A549 (cell line): ENCODE data around the gene RNF17. TPM values are rescaled to one million over a fixed set of nuclear protein-coding genes. Genes with fewer than 3 reads are reported as not detected.

ENCODE experiments used
- ATAC-seq, 2 experiments: fragments of 200-7000 bp in 1 of 2; fragments of >200 bp in 1 of 2; cut with Nextera tagmentation in 1 of 2; cut with Tn5 transposase in 1 of 2; 3 replicates each; pipeline versions ENCODE4 v1.8.0 to v1.9.1; 2018 to 2020; ENCODE audit warnings: mild to moderate bottlenecking in 1 of 2, moderate library complexity in 1 of 2
- CTCF ChIA-PET: fragments of 300-600 bp; sonication (Branson Sonifier 250); formaldehyde crosslinking; extraction: SDS; loops from one replicate; lab custom pipeline; 2021; ENCODE audit warnings: antibody characterized with exemption, inconsistent platforms; lab: Yijun Ruan, JAX
- POLR2A ChIA-PET: fragments of 350-600 bp; formaldehyde crosslinking; extraction: SDS; loops from one replicate; lab custom pipeline; 2021; ENCODE audit warnings: antibody characterized with exemption, inconsistent platforms; lab: Yijun Ruan, JAX
- DNase-seq, 2 experiments: peaks; one replicate each; pipeline versions ENCODE4 v3.0.0 to v3.0.0-alpha.2; 2011 to 2016; ENCODE audit warnings: low read depth in 1 of 2, low spot score in 1 of 2
- FAIRE-seq: peaks from 2 replicates; lab custom pipeline; 2011; peaks lifted over from hg19 to GRCh38; lab: Jason Lieb, UNC
- H3K27ac ChIP-seq, 2 experiments: fragments of >200 bp; sonication (Bioruptor Twin); formaldehyde crosslinking; 3 replicates each; pipeline ENCODE4 v1.5.1; 2016 to 2017
- H3K4me1 ChIP-seq: fragments of >200 bp; sonication (Bioruptor Twin); formaldehyde crosslinking; 3 replicates; pipeline ENCODE4 v1.6.1; 2016
- H3K4me2 ChIP-seq: fragments of >200 bp; sonication (Bioruptor Twin); formaldehyde crosslinking; 3 replicates; pipeline ENCODE4 v1.6.1; 2016
- H3K4me3 ChIP-seq: fragments of >200 bp; sonication (Bioruptor Twin); formaldehyde crosslinking; 3 replicates; pipeline ENCODE4 v1.5.1; 2016
- H3K9me3 ChIP-seq: fragments of >200 bp; sonication (Bioruptor Twin); formaldehyde crosslinking; 3 replicates; pipeline ENCODE4 v1.6.1; 2016
- BCL3 ChIP-seq: fragments of >200 bp; sonication (Bioruptor Twin); formaldehyde crosslinking; IDR thresholded peaks from 3 replicates; pipeline ENCODE4 v1.6.1; 2016
- CBX2 ChIP-seq: fragments of 200-600 bp; sonication (generic); IDR thresholded peaks from 2 replicates; pipeline ENCODE4 v1.6.1; 2016; ENCODE audit warnings: low read depth, mild to moderate bottlenecking, borderline replicate concordance
- ELK1 ChIP-seq: fragments of 150-350 bp; IDR thresholded peaks from 2 replicates; pipeline ENCODE4 v1.6.1; 2014; ENCODE audit warnings: low read depth, mild to moderate bottlenecking, low read length
- FOSL2 ChIP-seq, 2 experiments: fragments of 450-650 bp in 1 of 2; fragments of >200 bp in 1 of 2; sonication (Bioruptor Twin) in 1 of 2; formaldehyde crosslinking; IDR thresholded peaks; 2 replicates each; pipeline versions ENCODE4 v1.5.0 to v1.6.1; 2016 to 2020; ENCODE audit warnings: mild to moderate bottlenecking in 1 of 2, moderate library complexity in 1 of 2
- GATA3 ChIP-seq: IDR thresholded peaks from 2 replicates; pipeline ENCODE4 v1.6.1; 2012; ENCODE audit warnings: borderline replicate concordance
- HOXB5 ChIP-seq: fragments of 250-450 bp; sonication (Bioruptor Pico); IDR thresholded peaks from 2 replicates; pipeline ENCODE4 v1.5.0; 2020; ENCODE audit warnings: mild to moderate bottlenecking, moderate library complexity
- JUN ChIP-seq, 2 experiments: fragments of >200 bp; sonication (Bioruptor Twin); formaldehyde crosslinking; IDR thresholded peaks; 2 replicates in 1 of 2; 3 replicates in 1 of 2; pipeline ENCODE4 v1.6.1; 2016 to 2017
- JUNB ChIP-seq: fragments of >200 bp; sonication (Bioruptor Twin); formaldehyde crosslinking; IDR thresholded peaks from 2 replicates; pipeline ENCODE4 v1.6.1; 2016
- MAZ ChIP-seq: fragments of 150-350 bp; IDR thresholded peaks from 2 replicates; pipeline ENCODE4 v1.6.1; 2014; ENCODE audit warnings: antibody characterized with exemption, low read depth, low read length, borderline replicate concordance
- NR3C1 ChIP-seq: fragments of >200 bp; sonication (Bioruptor Twin); formaldehyde crosslinking; IDR thresholded peaks from 3 replicates; pipeline ENCODE4 v1.6.1; 2017
- POLR2AphosphoS2 ChIP-seq: conservative IDR thresholded peaks from 2 replicates; pipeline ENCODE4 v1.6.1; 2012; ENCODE audit warnings: low read length, improper control_type of control experiment, inconsistent platforms
- RARB ChIP-seq: fragments of 250-450 bp; sonication (Bioruptor Pico); IDR thresholded peaks from 2 replicates; pipeline ENCODE4 v1.8.0; 2021; ENCODE audit warnings: mild to moderate bottlenecking, moderate library complexity
- RNF2 ChIP-seq: fragments of 200-600 bp; sonication (generic); IDR thresholded peaks from 2 replicates; pipeline ENCODE4 v1.6.1; 2016; ENCODE audit warnings: low read depth, mild to moderate bottlenecking, antibody characterized with exemption, moderate library complexity, borderline replicate concordance
- SMC3 ChIP-seq: fragments of >200 bp; sonication (Bioruptor Twin); formaldehyde crosslinking; IDR thresholded peaks from 3 replicates; pipeline ENCODE4 v1.6.1; 2018; ENCODE audit warnings: inconsistent platforms
- ZNF302 ChIP-seq: fragments of 250-450 bp; sonication (Bioruptor Pico); IDR thresholded peaks from 2 replicates; pipeline ENCODE4 v1.9.0; 2021; ENCODE audit warnings: inconsistent platforms, mild to moderate bottlenecking, moderate library complexity
- WGBS: methylation state at CpG from one replicate; pipeline ENCODE4 v1.1.6; 2017; ENCODE audit errors: missing lambda C conversion rate; 5-methylcytosine and 5-hydroxymethylcytosine counted together
- polyA plus RNA-seq, 4 experiments: library from polyadenylated mRNA; depleted of rRNA in 3 of 4; stranded (reverse); fragments of >200 nt; fragmentation: RNase III in 1 of 4; extraction: RNeasy Plus Mini Kit Qiagen cat#74134 plus additional on column Dnase treatment in 1 of 4; gene quantifications; 2 replicates in 3 of 4; 3 replicates in 1 of 4; pipeline ENCODE4 v1.2.3, GENCODE V29; 2011 to 2017
- TF ChIP-seq, protein P1 (sequence below): fragments of 250-450 bp; sonication (Bioruptor Pico); IDR thresholded peaks from 2 replicates; pipeline ENCODE4 v1.5.0; 2020; ENCODE audit warnings: low read depth, mild to moderate bottlenecking, moderate library complexity
- TF ChIP-seq, protein P2 (sequence below): fragments of >200 bp; sonication (Bioruptor Twin); formaldehyde crosslinking; IDR thresholded peaks from 3 replicates; pipeline ENCODE4 v1.5.1; 2016

Gene RNF17
- polyA plus RNA-seq, 2 of the 4 experiments (the other 2 are of a cell fraction) = not detected

GRCh38 chr13:24899601-24900000 lies 135.6 kb downstream of the RNF17 start:
- no peak for DNase-seq
- CTCF ChIA-PET = no interaction called here
- ATAC-seq = no peak
- no peak for FAIRE-seq
- POLR2A ChIA-PET = no interaction called here
- TF ChIP-seq JUN (IDR thresholded peaks at IDR 0.05) = no peak
- TF ChIP-seq, all 56 proteins: peak for 0
- Histone ChIP-seq H3K9me3 (no peaks in the 10 kb centered on the region), H3K4me2 (no peak overlapping the region), H3K27ac (no peak overlapping the region), H3K4me3 (no peak overlapping the region), H3K4me1 (no peaks in the 10 kb centered on the region)
- WGBS = 91% methylated on average over 5 of the region's 5 CpGs

DNA sequence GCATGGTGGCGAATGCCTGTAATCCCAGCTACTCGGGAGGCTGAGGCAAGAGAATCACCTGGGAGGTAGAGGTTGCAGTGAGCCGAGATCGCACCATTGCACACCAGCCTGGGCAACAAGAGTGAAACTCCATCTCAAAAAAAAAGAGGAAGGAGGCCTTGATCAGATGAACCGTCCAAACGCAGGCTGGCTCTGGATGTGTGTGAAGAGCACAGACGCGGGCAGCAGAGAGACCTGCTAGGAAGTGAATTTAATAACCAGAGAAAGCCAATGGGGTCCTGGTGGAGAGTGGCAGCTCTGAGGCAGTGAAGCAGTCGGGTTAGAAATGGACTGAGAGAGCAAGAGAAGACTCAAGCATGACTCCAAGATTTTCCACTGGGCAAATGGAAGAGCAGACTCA lies 136.5 kb downstream of the RNF17 start:
- DNase-seq (no peak), ATAC-seq (no peak), FAIRE-seq (no peak)
- H3K27ac ChIP-seq = no peak overlapping the region
- H3K4me1 ChIP-seq = 0 out of 3 replicates have a peak, but pooled peaks cover 3% of the 10 kb centered on the region
- ChIA-PET CTCF (no interaction called here), POLR2A (no interaction called here)
- TF ChIP-seq ELK1 = no peak
- no peak for TF ChIP-seq NR3C1
- no peak for TF ChIP-seq JUN (IDR thresholded peaks at IDR 0.05)
- TF ChIP-seq, protein P1, sequence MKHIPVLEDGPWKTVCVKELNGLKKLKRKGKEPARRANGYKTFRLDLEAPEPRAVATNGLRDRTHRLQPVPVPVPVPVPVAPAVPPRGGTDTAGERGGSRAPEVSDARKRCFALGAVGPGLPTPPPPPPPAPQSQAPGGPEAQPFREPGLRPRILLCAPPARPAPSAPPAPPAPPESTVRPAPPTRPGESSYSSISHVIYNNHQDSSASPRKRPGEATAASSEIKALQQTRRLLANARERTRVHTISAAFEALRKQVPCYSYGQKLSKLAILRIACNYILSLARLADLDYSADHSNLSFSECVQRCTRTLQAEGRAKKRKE (CRISPR knock-in tag) = no peak
- TF ChIP-seq GATA3 = no peak
- H3K9me3 ChIP-seq = no peaks in the 10 kb centered on the region
- H3K4me3 ChIP-seq = no peak overlapping the region
- H3K4me2 ChIP-seq = no peak overlapping the region
- WGBS = 95% methylated on average over 9 of the region's 9 CpGs

GRCh38 chr13:24905242-24905641 lies 141.3 kb downstream of the RNF17 start:
- peaks cover 9% of the 10 kb centered on the region for H3K4me1 ChIP-seq
- no peak for FAIRE-seq
- DNase-seq = no peak
- WGBS = 78% methylated on average over 3 of the region's 3 CpGs
- no peak overlapping the region for H3K4me2 ChIP-seq
- H3K9me3 ChIP-seq = no peaks in the 10 kb centered on the region
- no peak for ATAC-seq
- CTCF ChIA-PET = interaction anchor here (0.7 to 1.8 kb wide), 2 partner anchors 14 to 181 kb away, joined by 3 to 4 read pairs; no protein-coding TSS in a partner anchor
- no peak overlapping the region for H3K4me3 ChIP-seq
- TF ChIP-seq, protein P2, sequence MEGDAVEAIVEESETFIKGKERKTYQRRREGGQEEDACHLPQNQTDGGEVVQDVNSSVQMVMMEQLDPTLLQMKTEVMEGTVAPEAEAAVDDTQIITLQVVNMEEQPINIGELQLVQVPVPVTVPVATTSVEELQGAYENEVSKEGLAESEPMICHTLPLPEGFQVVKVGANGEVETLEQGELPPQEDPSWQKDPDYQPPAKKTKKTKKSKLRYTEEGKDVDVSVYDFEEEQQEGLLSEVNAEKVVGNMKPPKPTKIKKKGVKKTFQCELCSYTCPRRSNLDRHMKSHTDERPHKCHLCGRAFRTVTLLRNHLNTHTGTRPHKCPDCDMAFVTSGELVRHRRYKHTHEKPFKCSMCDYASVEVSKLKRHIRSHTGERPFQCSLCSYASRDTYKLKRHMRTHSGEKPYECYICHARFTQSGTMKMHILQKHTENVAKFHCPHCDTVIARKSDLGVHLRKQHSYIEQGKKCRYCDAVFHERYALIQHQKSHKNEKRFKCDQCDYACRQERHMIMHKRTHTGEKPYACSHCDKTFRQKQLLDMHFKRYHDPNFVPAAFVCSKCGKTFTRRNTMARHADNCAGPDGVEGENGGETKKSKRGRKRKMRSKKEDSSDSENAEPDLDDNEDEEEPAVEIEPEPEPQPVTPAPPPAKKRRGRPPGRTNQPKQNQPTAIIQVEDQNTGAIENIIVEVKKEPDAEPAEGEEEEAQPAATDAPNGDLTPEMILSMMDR = no peak
- TF ChIP-seq MAZ = no peak
- TF ChIP-seq FOSL2 (IDR thresholded peaks at IDR 0.05) = no peak
- TF ChIP-seq FOSL2 (CRISPR knock-in tag; IDR thresholded peaks at IDR 0.05) = no peak
- no peak for TF ChIP-seq RARB (CRISPR knock-in tag)
- TF ChIP-seq SMC3 = no peak
- H3K27ac ChIP-seq = no peak overlapping the region; a peak in 1 of 6 replicates
- POLR2A ChIA-PET = no interaction called here

DNA sequence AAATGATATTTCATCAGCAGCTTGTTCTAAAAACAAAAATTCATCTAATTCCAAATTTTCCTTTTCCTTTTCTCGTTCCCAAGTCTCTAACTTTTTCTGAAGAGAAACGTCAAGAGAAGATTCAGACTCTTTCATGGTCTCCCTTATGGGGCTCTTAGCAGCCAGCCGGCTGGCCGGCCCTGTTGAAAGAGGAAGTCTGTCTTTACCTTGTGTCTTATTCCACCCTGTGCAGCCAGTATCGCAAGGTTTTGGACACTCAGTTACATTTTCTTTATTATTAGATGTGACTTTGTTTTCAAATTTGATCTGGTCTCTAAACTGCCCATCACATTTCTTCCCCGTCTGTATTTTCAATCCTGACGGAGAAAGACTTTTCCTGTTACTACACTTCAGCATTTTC lies 142.3 kb downstream of the RNF17 start:
- H3K4me3 ChIP-seq = no peak overlapping the region
- H3K9me3 ChIP-seq = no peaks in the 10 kb centered on the region
- no peak overlapping the region for H3K27ac ChIP-seq
- ATAC-seq (no peak), FAIRE-seq (no peak), DNase-seq (no peak)
- TF ChIP-seq HOXB5 (no peak), ZNF302 (CRISPR knock-in tag) (no peak), RNF2 (no peak), RARB (CRISPR knock-in tag) (no peak), BCL3 (no peak), POLR2AphosphoS2 (no peak), SMC3 (no peak), JUNB (no peak), CBX2 (no peak)
- ChIA-PET POLR2A (no interaction called here), CTCF (interaction anchor here (1.8 kb wide), 1 partner anchor 15 kb away, joined by 4 read pairs; no protein-coding TSS in a partner anchor)
- no peak overlapping the region for H3K4me2 ChIP-seq
- H3K4me1 ChIP-seq = peaks cover 19% of the 10 kb centered on the region
- WGBS = 93% methylated on average over 7 of the region's 7 CpGs
